Activated CD4-positive, alpha-beta memory T cell treated with anti-CD3 and anti-CD28 coated beads, Interleukin-2, amount 10 ng/mL, durations not matched to agents 7 days and 5 days (primary cell): Measurements from ENCODE around the gene CENPE. TPM values are rescaled to one million over a fixed set of nuclear protein-coding genes. Genes with fewer than 3 reads are reported as not detected.
A peak's percentile ranks its signal among the peaks of the same experiment; 100 is the strongest.
"Not testable (repeated sequence)": the region's sequence is repeated elsewhere in the genome, so short reads cannot be mapped to it uniquely, and the experiment has no call there.

Experiments
- CTCF ChIA-PET: fragments of 350-600 bp; sonication (Branson Sonifier 250); formaldehyde crosslinking; loops from one replicate; lab custom pipeline; 2021; ENCODE audit warnings: antibody characterized with exemption, inconsistent platforms; lab: Charles Lee
- POLR2A ChIA-PET: fragments of 350-600 bp; sonication (Branson Sonifier 250); formaldehyde crosslinking; loops from one replicate; lab custom pipeline; 2021; ENCODE audit warnings: antibody characterized with exemption; lab: Charles Lee
- DNase-seq: peaks from one replicate; pipeline ENCODE4 v3.0.0-alpha.2; 2020
- H3K27ac Mint-ChIP-seq: one replicate; pipeline ENCODE4 v1.8.0; 2021; ENCODE audit warnings: mild to moderate bottlenecking, mixed read lengths
- H3K27me3 Mint-ChIP-seq: one replicate; pipeline ENCODE4 v1.8.0; 2021; ENCODE audit warnings: mixed read lengths
- H3K36me3 Mint-ChIP-seq: one replicate; pipeline ENCODE4 v1.8.0; 2021; ENCODE audit warnings: low read depth, mixed read lengths
- H3K4me1 Mint-ChIP-seq: one replicate; pipeline ENCODE4 v1.8.0; 2021; ENCODE audit warnings: mixed read lengths
- H3K4me3 Mint-ChIP-seq: one replicate; pipeline ENCODE4 v1.8.0; 2021; ENCODE audit warnings: mild to moderate bottlenecking, mixed read lengths
- H3K9me3 Mint-ChIP-seq: one replicate; pipeline ENCODE4 v1.8.0; 2021; ENCODE audit warnings: mixed read lengths
- total RNA-seq, 2 experiments: library from RNA; stranded (reverse); gene quantifications; one replicate each; pipeline ENCODE4 v1.2.3, GENCODE V29; 2021

CENPE gene
- total RNA-seq, 2 experiments from 2014 or later, result 52.4 to 52.9 TPM

GRCh38 chr4:103169750-103170149, 28.4 kb downstream of the CENPE start:
- H3K4me3 Mint-ChIP-seq, CTCF ChIA-PET, DNase-seq, H3K27me3 Mint-ChIP-seq, POLR2A ChIA-PET, H3K27ac Mint-ChIP-seq: not testable (repeated sequence)
- Mint-ChIP-seq H3K36me3 (peaks cover 77% of the 10 kb centered on the region), H3K9me3 (peaks cover 20% of the 10 kb centered on the region), H3K4me1 (peaks cover 11% of the 10 kb centered on the region)

GRCh38 chr4:103168993-103169392, 29.1 kb downstream of the CENPE start:
- no peak for DNase-seq
- H3K27me3 Mint-ChIP-seq, result no peaks in the 10 kb centered on the region
- no peak overlapping the region for H3K27ac Mint-ChIP-seq
- ChIA-PET CTCF (interaction anchor here (0.9 kb wide), 1 partner anchor 28 kb away, joined by 3 read pairs; no protein-coding TSS in a partner anchor), POLR2A (no interaction called here)
- H3K9me3 Mint-ChIP-seq, result peaks cover 20% of the 10 kb centered on the region
- H3K36me3 Mint-ChIP-seq, result peaks cover 71% of the 10 kb centered on the region
- H3K4me1 Mint-ChIP-seq, result peaks cover 11% of the 10 kb centered on the region
- no peak overlapping the region for H3K4me3 Mint-ChIP-seq

GRCh38 chr4:103162176-103162575, 36.0 kb downstream of the CENPE start:
- peaks cover 50% of the 10 kb centered on the region for H3K36me3 Mint-ChIP-seq
- no peak overlapping the region for H3K4me3 Mint-ChIP-seq
- POLR2A ChIA-PET, result no interaction called here
- DNase-seq, result no peak
- H3K27me3 Mint-ChIP-seq, result no peaks in the 10 kb centered on the region
- no peak overlapping the region for H3K27ac Mint-ChIP-seq
- H3K9me3 Mint-ChIP-seq, result no peaks in the 10 kb centered on the region
- CTCF ChIA-PET, result no interaction called here
- no peaks in the 10 kb centered on the region for H3K4me1 Mint-ChIP-seq

DNA sequence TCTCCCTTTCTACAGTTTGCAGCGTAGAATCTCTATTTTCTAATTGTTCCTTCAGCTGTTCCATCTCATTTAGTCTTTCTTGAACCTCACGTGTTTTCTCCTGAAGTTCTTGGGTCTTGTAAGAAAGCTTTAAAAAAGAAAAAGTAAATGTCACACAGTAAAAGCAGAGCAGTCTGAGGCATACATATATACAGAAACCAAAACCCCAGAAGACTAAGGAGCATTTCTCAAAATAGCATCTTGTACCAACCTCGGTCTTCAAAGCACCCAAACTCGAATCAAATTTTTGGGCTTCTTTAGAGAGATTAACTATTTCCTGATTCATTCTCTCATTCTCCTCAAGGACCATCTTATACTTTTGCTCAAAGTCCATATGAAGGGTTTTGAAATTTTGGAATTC, 39.4 kb downstream of the CENPE start:
- peaks cover 66% of the 10 kb centered on the region for H3K36me3 Mint-ChIP-seq
- no peak overlapping the region for H3K27ac Mint-ChIP-seq
- no peaks in the 10 kb centered on the region for H3K9me3 Mint-ChIP-seq
- H3K4me3 Mint-ChIP-seq, result no peak overlapping the region
- H3K4me1 Mint-ChIP-seq, result no peaks in the 10 kb centered on the region
- CTCF ChIA-PET, result no interaction called here
- DNase-seq, result no peak
- POLR2A ChIA-PET, result interaction anchor here (0.9 kb wide), 1 partner anchor 20 kb away, joined by 3 read pairs; no protein-coding TSS in a partner anchor
- H3K27me3 Mint-ChIP-seq, result no peaks in the 10 kb centered on the region

- H3K4me1 Mint-ChIP-seq, result peaks cover 3% of the 10 kb centered on the region
- DNase-seq, result no peak
- ChIA-PET CTCF (no interaction called here), POLR2A (no interaction called here)
- no peak overlapping the region for H3K4me3 Mint-ChIP-seq
- no peak overlapping the region for H3K27ac Mint-ChIP-seq
- H3K36me3 Mint-ChIP-seq, result peaks cover 77% of the 10 kb centered on the region
- H3K27me3 Mint-ChIP-seq, result no peaks in the 10 kb centered on the region
- no peaks in the 10 kb centered on the region for H3K9me3 Mint-ChIP-seq
Measured at GRCh38 chr4:103156106-103156505, 42.0 kb downstream of the CENPE start.

DNA sequence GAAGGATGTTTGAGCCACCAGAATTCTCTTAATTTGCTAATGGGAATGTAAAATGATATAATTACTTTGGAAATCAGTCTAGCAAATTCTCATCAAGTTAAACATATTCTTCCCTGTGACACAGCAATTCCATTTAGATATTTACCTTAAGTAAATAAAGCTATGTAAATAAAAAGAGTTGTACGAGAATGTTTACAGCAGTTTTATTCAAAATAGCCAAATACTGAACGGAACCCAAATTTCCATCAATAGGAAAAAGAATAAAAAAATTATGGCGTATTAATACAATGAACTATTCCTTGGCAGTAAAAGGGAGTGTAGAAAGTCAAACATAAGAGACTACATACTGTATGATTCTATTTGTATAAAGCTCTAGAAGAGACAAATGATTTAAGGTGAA, 45.8 kb downstream of the CENPE start:
- H3K36me3 Mint-ChIP-seq, result peaks cover 85% of the 10 kb centered on the region
- H3K4me1 Mint-ChIP-seq, result peaks cover 10% of the 10 kb centered on the region
- no peak for DNase-seq
- POLR2A ChIA-PET, result no interaction called here
- CTCF ChIA-PET, result no interaction called here
- H3K27me3 Mint-ChIP-seq, result no peaks in the 10 kb centered on the region
- H3K4me3 Mint-ChIP-seq, result no peak overlapping the region
- H3K9me3 Mint-ChIP-seq, result no peaks in the 10 kb centered on the region
- no peak overlapping the region for H3K27ac Mint-ChIP-seq

- H3K27me3 Mint-ChIP-seq, result no peaks in the 10 kb centered on the region
- ChIA-PET POLR2A (no interaction called here), CTCF (interaction anchor here (0.9 kb wide), 1 partner anchor 50 kb away, joined by 3 read pairs; no protein-coding TSS in a partner anchor)
- peaks cover 11% of the 10 kb centered on the region for H3K4me1 Mint-ChIP-seq
- DNase-seq, result no peak
- peaks cover 82% of the 10 kb centered on the region for H3K36me3 Mint-ChIP-seq
- no peak overlapping the region for H3K4me3 Mint-ChIP-seq
- no peaks in the 10 kb centered on the region for H3K9me3 Mint-ChIP-seq
- H3K27ac Mint-ChIP-seq, result no peak overlapping the region
Measured at GRCh38 chr4:103150677-103151076, 47.5 kb downstream of the CENPE start.

GRCh38 chr4:103144926-103145325, 53.2 kb downstream of the CENPE start:
- Mint-ChIP-seq H3K27me3 (no peaks in the 10 kb centered on the region), H3K9me3 (no peaks in the 10 kb centered on the region), H3K4me3 (no peak overlapping the region), H3K27ac (no peak overlapping the region), H3K4me1 (peaks cover 2% of the 10 kb centered on the region), H3K36me3 (peaks cover 83% of the 10 kb centered on the region)
- CTCF ChIA-PET, result no interaction called here
- DNase-seq, result no peak
- POLR2A ChIA-PET, result no interaction called here

DNA sequence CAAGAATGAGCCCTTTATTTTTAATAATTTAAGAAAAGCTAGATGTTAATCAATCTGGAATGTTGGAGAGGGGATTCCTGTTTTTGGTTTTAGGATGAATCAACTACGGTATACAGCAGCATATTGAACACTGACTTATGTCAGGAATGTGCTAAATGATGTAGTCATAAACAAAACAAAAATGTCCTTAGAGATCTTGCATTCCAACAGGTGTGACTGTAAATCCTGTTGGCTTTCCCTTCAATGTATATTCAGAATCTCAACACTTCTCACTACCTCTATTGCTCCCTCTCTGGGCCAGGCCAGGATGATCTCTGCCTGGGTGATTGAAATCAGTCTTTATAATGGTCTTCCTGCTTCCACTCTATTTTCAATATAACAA, 60.7 kb downstream of the CENPE start:
- ChIA-PET CTCF (interaction anchor here (1.5 kb wide), 1 partner anchor 37 kb away, joined by 4 read pairs; the partner anchor contains the start of gene BDH2), POLR2A (no interaction called here)
- H3K27ac Mint-ChIP-seq, result no peak overlapping the region
- no peak for DNase-seq
- H3K4me1 Mint-ChIP-seq, result peaks cover 9% of the 10 kb centered on the region
- H3K27me3 Mint-ChIP-seq, result no peaks in the 10 kb centered on the region
- H3K9me3 Mint-ChIP-seq, result no peaks in the 10 kb centered on the region
- no peak overlapping the region for H3K4me3 Mint-ChIP-seq
- peaks cover 75% of the 10 kb centered on the region for H3K36me3 Mint-ChIP-seq

DNA sequence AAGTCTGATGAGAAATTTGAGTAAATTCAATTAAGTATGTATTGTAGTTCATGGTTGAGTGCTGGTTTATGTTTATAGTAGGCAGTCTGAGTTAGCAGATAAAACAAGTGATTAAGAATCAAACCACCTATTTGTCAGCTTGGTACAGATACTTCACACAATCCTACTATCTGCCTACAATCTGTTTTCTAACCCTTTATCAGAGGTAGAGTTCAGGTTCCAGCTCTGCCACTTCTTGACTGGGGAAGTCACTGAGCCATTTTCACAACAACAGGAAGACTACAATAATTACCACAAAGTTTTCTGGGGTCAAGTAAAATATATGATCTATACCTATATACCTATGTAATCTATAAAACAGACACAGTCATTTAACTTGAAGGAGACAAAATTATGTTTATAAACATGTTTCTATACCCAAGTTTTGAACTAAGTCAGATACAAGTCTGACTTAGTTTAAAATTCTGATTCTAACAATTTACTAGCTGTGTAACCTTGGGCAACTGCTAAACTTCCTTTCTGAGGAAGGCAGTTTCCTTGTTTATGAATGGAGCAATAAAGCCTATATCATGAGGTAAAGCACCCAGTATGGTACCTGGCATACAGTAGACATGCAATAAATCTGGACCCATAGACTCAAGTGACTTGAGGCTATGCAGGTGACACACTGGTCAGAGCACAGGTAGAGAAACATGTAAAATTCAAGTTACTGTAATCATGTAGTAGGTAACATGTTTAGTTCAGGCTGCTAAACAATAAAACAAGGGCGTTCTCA, 61.3 kb downstream of the CENPE start:
- POLR2A ChIA-PET, result no interaction called here
- CTCF ChIA-PET, result interaction anchor here (1.5 kb wide), 1 partner anchor 37 kb away, joined by 4 read pairs; the partner anchor contains the start of gene BDH2
- DNase-seq, result no peak
- Mint-ChIP-seq H3K9me3 (no peaks in the 10 kb centered on the region), H3K27ac (peak overlapping the region; percentile 48), H3K27me3 (no peaks in the 10 kb centered on the region), H3K36me3 (peaks cover 74% of the 10 kb centered on the region), H3K4me3 (no peak overlapping the region), H3K4me1 (peaks cover 9% of the 10 kb centered on the region)

DNA sequence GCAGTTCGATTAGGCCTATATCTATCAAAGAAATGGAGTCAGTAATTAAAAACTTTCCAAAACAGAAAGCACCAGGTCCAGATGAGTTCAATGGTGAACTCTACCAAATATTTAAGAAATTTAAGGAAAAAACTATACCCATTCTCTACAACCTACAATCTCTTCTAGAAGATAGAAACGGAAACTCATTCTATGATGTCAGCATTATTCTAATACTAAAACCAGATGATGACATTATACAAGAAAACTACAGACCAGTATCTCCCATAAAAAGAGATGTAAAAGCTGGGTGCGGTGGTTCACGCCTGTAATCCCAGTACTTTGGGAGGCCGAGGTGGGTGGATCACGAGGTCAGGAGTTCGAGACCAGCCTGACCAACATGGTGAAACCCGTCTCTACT, 69.0 kb downstream of the CENPE start:
- DNase-seq, result no peak
- ChIA-PET CTCF (no interaction called here), POLR2A (no interaction called here)
- Mint-ChIP-seq H3K36me3 (peaks cover 82% of the 10 kb centered on the region), H3K27me3 (no peaks in the 10 kb centered on the region), H3K4me3 (no peak overlapping the region), H3K4me1 (no peaks in the 10 kb centered on the region), H3K27ac (no peak overlapping the region), H3K9me3 (peaks cover 18% of the 10 kb centered on the region)

DNA sequence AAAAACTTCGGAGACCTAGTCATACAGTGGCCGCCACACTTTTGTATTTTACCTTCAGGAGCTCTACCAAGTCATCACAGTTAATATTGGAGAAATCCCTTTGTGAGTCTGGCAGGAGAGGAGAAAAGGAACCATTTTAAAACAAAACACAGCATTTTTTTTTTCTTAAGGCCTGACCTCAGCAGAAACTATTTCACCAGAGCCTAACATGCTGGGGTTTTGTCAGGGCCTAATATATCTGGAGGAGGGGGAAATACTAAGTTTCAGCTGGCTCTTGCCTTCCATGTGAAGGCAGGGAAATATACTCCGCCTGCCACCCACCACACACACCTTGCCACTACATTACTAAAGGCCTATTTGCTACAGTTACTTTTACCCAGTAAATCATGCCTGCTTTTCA, 72.0 kb downstream of the CENPE start:
- peaks cover 18% of the 10 kb centered on the region for H3K9me3 Mint-ChIP-seq
- peaks cover 79% of the 10 kb centered on the region for H3K36me3 Mint-ChIP-seq
- no peak overlapping the region for H3K4me3 Mint-ChIP-seq

DNA sequence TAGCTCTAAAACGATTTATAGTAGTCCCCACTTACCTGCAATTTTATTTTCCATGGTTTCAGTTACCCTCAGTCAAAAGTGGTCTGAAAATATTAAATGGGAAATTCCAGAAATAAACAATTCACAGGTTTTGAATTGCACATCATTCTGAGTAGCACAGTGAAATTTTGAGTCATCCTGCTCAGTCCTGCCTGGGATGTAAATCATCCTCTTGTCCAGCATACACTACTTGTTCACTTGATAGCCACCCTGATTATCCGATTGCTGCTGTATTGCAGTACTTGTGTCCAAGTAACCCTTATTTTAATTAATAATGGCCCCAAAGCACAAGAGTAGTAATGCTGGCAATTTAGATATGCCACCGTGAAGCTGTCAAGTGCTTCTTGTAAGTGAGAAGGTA, 75.0 kb downstream of the CENPE start:
- POLR2A ChIA-PET, result no interaction called here
- Mint-ChIP-seq H3K4me3 (no peak overlapping the region), H3K9me3 (peaks cover 9% of the 10 kb centered on the region), H3K36me3 (peaks cover 73% of the 10 kb centered on the region), H3K4me1 (no peaks in the 10 kb centered on the region), H3K27me3 (no peaks in the 10 kb centered on the region), H3K27ac (no peak overlapping the region)
- DNase-seq, result no peak
- CTCF ChIA-PET, result interaction anchor here (0.6 to 1.6 kb wide), 3 partner anchors 23 to 692 kb away, joined by 3 to 5 read pairs (median 4); partner anchors contain the start of gene BDH2

More for the DNA sequence above, 72.0 kb downstream of the CENPE start:
- ChIA-PET POLR2A (no interaction called here), CTCF (interaction anchor here (0.6 kb wide), 1 partner anchor 23 kb away, joined by 6 read pairs; no protein-coding TSS in a partner anchor)
- H3K4me1 Mint-ChIP-seq, result no peaks in the 10 kb centered on the region
- no peak overlapping the region for H3K27ac Mint-ChIP-seq
- DNase-seq, result no peak
- no peaks in the 10 kb centered on the region for H3K27me3 Mint-ChIP-seq
